Inflammatory macrophage treated with lipopolysaccharide for 1 hour (primary cell): ENCODE measurements around the gene SPTBN1.

Experiments
- DNase-seq, 2 donors: peaks; one replicate each; pipeline ENCODE4 v3.0.0-alpha.2; 2020 to 2022

The SPTBN1 gene

GRCh38 chr2:54531558-54531957 is 75.4 kb downstream of the SPTBN1 start:
- DNase-seq: no peak

DNA sequence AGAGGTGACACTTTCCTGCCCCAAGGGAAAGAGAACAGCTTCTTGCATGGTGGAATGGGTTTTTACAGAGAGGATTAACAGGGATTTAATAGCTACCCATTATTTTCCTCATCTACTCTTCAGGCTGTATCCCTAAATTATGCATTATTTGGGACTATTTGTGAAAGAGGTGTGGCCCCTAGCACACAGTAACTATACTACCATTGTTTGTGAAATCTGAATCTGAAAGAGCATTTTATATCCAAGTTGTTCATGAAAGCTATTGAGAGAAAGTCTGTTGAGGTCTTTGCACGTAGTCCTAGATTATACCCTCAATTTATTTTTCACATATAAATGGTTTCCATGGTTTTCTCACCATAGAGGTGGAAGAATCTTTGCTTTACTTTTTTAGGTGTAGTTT is 78.1 kb downstream of the SPTBN1 start:
- no peak for DNase-seq

- DNase-seq: no peak
Observed at GRCh38 chr2:54534625-54535024, 78.5 kb downstream of the SPTBN1 start.

DNA sequence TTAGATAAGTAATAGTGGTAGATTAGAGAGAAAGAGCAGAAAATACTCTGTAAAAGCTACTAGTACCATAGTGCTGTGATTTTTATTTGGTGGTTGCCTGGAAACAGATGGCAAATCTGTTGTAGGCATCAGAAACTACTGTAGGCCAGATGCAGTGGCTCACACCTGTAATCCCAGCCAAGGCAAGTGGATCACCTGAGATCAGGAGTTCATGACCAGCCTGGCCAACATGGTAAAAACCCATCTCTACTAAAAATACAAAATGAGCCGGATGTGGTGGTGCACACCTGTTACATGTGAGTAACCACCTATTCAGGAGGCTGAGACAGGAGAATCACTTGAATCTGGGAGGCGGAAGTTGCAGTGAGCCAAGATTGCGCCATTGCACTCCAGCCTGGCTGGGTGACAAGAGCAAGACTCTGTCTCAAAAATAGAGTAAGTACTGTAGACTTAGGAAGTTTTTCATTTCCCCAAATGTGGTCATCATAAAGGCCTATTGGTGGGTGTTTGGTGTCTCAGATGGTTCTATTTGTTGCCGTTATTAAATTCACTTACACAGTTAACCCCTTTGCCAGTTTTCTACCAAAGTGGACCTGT is 79.6 kb downstream of the SPTBN1 start:
- peak; percentile 77 to 85 for DNase-seq

DNA sequence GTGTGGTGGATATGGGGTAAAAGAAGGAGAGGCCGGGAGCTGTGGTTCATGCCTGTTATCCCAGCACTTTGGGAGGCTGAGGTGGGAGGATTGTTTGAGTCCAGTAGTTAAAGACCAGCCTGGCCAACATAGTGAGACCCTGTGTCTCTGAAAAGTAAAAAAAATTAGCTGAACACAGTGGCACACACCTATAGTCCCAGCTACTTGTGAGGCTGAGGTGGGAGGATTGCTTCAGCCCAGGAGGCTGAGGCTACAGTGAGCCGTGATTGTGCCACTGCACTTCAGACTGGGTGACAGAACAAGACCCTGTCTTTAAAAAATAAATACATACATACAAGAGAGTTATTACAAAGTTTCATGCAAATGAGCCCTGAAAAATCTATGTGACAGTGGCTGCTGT is 80.6 kb downstream of the SPTBN1 start:
- DNase-seq: no peak

GRCh38 chr2:54538537-54538936 is 82.4 kb downstream of the SPTBN1 start:
- DNase-seq: no peak

GRCh38 chr2:54539683-54540082 is 83.6 kb downstream of the SPTBN1 start:
- DNase-seq: no peak

- no peak for DNase-seq
Observed at GRCh38 chr2:54540194-54540593, 84.1 kb downstream of the SPTBN1 start.

DNA sequence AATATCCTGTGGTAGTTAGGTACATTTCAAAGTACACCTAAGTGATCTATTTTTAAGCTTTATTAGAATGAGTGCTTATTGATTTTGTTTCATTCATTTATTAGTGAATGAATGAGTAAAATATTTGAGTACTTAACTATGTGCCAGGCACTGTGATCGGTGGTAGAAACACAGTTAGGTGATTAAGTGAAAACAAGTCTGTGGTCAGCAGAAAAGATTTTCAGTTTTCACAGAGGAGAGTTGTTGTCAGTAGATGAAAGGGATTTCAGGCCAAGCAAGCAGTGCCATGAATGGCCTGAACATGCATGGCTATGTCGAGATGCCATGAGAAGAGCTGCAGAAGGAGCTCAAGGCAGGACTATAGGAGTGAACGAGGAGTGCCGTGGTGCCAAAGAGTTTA is 85.9 kb downstream of the SPTBN1 start:
- no peak for DNase-seq

DNA sequence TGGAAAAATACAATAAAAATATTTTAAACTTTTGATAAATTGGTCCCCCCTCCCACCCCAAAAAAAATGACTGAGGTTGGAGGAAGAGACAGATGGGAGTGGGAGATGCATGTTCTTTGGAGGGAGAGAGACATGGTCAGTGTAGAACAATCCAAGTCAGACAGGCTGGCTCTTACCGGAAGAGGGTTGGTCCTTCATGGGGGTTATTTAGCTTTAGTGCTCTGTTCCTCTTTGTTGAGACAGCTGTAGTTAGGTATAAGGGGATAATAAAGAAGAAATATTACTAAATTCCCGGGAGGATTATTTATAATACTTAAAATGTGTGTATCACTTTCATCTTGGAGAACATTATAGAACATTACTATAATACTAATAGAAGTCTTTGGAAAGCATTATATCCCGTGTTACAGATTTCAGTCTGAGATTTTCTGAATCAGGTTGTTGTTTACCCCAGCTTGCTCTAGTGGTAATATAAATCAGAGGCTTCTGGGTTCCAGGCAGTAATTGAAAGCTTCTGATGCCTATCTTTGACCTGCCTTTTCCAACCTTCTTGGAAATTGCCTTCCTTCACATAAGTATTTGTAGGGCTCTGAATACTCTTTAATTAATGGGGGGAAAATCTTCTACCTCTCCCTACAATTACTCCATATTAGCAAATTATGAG is 87.7 kb downstream of the SPTBN1 start:
- no peak for DNase-seq

DNA sequence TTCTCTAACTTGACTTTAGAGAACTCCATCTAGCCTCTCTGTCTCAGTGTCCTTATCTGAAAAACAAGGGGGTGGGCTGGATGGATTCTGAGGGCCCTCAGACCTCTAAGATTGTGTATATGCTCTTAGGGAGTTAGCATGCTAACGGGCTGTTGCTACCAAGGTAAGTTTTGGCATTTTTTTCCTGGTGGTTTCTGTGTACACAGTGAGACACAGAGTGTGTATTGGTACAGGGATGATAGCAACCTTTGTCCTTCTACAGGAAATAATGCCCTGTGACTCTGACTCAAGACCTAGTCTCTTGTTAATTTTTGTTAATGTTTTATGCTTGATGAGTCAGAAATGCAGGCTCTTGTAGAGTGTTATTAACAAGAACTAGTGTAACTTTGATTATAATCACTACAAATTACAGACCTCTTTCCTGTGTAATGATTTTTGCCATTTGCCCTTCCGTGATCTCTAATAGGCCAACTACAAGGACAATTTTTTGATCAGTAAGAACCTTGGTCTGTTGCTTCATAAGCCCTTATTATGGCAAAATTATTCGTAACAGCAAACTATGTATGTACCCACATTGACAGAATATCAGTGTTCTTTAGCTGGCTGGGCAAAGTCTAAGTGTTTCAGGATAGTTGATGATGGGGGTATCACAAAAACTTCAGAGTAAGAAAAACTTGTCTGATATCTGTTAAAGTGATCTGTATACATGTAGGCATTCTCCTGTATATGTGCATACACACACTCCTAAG is 89.7 kb downstream of the SPTBN1 start:
- no peak for DNase-seq

GRCh38 chr2:54546518-54546917 is 90.4 kb downstream of the SPTBN1 start:
- no peak for DNase-seq

DNA sequence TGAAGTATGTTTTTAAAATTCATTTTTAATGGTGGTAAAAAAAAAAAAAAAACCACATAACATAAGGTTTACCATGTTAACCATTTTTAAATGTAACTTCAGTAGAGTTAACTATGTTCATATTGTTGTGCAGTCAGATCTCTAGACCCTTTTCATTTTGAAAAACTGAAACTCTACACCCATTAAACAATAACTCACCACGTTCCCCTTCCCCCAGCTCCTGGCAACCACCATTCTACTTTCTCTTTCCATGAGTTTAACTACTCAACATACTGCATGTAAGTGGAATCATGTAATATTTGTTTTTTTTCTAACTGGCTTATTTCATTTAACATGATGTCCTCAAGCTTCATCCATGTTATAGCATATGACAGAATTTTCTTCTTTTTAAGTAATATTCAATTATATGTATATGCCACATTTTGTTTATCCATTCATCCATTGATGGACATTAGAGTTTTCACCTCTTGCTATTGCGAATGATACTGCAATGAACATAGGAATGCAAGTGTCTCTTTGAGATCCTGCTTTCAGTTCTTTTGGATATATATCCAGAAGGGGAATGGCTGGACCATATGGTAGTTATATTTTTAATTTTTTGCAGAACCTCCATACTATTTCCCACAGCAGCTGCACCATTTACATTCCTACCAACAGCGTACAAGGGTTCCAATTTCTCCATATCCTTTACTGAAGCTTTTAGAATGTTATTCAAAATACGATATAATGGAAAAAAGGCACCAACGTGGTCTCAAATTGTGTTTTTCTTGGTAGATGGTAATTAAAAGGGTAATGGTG is 91.0 kb downstream of the SPTBN1 start:
- no peak for DNase-seq

DNA sequence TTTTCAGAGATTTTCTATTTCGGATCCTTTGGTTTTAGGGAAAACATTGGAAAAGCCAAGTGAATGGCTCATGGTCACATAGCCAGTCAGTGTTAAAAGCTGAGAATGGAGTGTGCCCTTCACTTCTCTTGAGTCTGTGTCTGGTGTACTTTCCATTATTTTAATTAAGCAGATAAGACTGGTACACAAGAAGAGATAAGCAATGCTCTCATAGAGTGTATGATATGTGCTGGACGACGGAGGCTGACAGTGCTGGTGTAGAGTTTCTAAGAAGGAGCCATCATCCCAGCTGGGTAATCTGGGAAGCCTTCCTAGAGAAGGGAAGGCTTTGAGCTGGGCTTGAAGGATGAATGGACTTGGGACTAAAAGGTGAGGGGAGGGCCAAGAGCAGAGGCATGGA is 93.3 kb downstream of the SPTBN1 start:
- no peak for DNase-seq

DNA sequence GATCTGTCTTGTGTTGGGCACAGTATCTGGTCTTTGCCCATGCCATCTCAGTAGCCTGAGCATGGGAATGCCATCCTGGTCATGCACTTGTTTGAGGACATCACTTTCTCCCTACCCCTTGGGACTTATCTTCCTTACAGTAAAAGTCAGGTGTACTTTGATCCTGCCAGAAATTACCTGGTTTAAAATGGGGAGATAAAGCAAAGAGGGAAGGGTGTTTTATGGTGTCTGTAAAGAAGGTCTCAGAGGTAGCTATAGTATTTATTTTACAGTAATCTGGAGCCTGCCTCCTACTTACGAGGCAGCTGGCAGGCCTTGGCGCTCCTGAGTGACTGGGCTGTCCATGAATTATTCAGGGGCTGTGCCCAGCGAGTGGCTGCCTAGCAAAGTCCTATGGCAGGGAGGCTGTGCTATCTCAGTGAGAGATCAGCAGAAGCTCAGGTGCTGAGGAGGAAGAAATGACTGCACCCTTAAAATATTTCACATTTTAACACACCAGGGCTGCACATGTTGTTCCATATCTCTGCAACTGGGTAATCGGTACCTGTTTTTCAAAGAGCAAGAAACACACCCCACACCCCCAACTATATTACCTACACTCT is 93.9 kb downstream of the SPTBN1 start:
- no peak for DNase-seq

DNA sequence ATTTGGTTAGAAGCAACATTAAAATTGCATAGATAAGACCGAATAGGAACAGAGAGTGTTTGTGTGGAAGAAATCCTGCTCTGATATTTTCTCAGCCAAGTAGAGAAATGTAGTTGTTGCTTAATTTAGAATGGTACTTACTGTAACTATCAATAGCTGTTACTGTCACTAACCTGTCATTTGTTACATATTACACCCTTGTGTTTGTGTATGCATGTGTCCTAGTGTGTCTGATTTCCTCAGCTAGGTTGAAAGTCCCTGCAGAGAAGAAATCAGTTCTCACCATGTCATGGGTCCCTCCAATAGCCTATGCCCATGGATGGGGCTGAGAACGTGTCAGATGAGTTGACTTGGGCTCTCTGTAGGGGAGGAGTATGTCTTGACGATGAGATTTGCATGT is 94.4 kb downstream of the SPTBN1 start:
- DNase-seq: no peak

DNA sequence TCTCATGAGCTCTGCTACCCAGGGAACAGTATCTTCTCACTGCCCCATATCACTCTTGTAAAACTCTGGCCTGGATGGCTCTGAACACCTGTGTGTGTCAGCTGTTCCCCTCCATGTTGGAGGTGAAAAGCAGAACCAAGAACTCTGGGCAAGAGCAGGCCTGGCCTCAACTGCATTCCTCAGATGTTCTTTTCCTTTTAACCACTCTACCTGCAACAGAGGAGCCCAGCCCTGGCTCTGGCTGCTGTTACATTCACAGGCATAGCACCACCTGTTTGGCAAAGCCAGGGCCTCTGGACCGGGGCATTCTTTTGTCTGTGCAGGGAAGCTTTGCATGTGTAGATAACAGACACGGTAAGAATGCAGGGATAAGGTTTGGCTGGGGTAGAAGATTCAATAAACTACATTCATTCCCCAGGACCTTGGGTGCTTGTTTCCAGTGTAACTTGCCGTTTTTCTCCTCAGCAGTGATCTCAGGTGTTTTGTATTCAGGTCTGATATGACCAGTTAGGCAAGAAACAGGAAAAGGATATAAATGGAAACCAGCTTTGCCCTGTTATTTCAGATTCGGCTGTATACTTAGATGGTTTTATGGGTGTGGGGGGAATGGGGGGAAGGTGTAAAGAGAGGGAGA is 95.1 kb downstream of the SPTBN1 start:
- no peak for DNase-seq

- no peak for DNase-seq
Observed at GRCh38 chr2:54553075-54553474, 96.9 kb downstream of the SPTBN1 start.

DNA sequence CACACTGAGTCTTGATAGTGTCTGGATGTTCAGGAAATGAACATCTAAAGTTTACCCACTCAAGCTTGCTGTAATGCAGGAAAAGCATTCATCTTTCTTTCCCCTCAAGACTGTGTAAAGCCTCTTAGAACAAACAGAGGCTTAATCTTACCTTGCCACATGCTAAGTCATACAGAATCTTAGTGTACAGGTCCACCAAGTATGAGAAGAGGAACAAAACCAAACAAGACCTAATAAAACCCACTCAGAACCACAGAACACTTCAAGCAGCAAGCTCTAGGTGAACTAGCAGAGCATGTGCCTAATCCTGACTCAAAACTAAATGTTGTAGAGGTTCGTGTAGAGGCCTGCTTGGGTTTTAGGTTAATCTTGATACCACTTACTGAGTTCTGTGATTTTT is 97.6 kb downstream of the SPTBN1 start:
- no peak for DNase-seq

GRCh38 chr2:54555318-54555837 is 99.3 kb downstream of the SPTBN1 start:
- DNase-seq: no peak

DNA sequence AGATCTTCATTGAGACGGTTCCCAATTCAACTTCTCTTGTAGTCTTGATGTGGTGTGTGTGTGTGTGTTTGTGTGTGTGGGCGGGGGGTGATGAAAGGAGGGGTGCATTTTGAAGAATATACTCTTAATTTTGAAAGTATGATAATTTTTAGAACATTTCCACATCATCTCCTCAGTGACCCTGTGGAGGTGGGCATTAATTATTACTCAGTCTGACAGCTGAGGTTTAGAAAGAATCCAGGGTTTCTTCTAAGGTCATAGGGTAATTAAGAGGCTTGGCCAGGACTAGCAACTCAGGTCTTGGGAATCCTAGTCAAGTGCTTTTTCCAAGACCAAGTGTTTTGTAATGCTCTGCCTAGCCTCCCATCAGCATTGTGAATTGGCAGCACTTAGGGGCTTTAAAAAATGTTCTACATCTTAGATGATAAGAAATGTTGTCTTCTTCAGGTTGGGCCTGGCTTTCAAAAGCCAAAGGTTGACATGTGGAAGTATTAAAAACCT is 100.5 kb downstream of the SPTBN1 start:
- peak; percentile 56 to 69 for DNase-seq

DNA sequence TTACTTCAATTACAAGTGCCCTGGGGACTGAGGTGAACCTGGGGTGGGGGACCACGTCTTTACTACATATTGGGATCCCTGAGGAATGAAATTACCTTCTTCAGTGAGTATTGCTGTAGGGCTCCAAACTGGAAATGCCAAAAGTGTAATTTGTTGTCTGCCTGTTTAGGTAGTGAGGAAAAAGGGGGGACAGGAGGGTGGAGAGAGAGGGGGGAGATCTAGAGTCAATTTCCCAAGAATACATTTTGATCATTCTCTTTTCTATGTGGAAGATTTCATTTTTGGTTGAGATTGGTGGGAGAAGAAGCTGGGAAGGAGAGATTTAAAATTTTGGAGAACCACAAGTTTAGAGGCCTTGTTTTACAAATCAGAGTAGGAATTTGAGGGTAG is 101.1 kb downstream of the SPTBN1 start:
- DNase-seq: no peak
